H1 (cell line): ENCODE data around the gene TMEM150A. TPM values are rescaled to one million over a fixed set of nuclear protein-coding genes. Genes with fewer than 3 reads are reported as not detected.

ENCODE experiments used
- CTCF ChIA-PET: fragments of 300-600 bp; sonication (Branson Sonifier 250); formaldehyde crosslinking; loops from one replicate; lab custom pipeline; 2021; ENCODE audit not compliant: partially characterized antibody; lab: Charles Lee
- POLR2A ChIA-PET: fragments of 300-600 bp; sonication (Branson Sonifier 250); formaldehyde crosslinking; loops from one replicate; lab custom pipeline; 2021; ENCODE audit warnings: inconsistent platforms; ENCODE audit not compliant: partially characterized antibody; lab: Charles Lee
- DNase-seq, 2 experiments: peaks; one replicate each; pipeline versions ENCODE4 v3.0.0 to v3.0.0-alpha.2; 2010 to 2022; ENCODE audit warnings: low spot score in 2 of 2, low read depth in 1 of 2, mixed read lengths in 1 of 2
- FAIRE-seq: peaks from 2 replicates; lab custom pipeline; 2011; peaks lifted over from hg19 to GRCh38; lab: Jason Lieb, UNC
- H2AFZ ChIP-seq: 2 replicates; pipeline ENCODE4 v1.8.1; 2012; ENCODE audit warnings: low read length, inconsistent platforms
- H2AK5ac ChIP-seq: 2 replicates; pipeline ENCODE4 v1.6.1; 2013; ENCODE audit warnings: low read depth, low read length
- H2BK120ac ChIP-seq: replicated peaks from 2 replicates; pipeline ENCODE3; 2013; ENCODE audit warnings: low read depth, low read length, inconsistent platforms
- H2BK12ac ChIP-seq: 2 replicates; pipeline ENCODE4 v1.6.1; 2013; ENCODE audit warnings: low read depth, low read length
- H2BK15ac ChIP-seq: 2 replicates; pipeline ENCODE4 v1.6.1; 2013; ENCODE audit warnings: low read length
- H2BK20ac ChIP-seq: 2 replicates; pipeline ENCODE4 v1.6.1; 2013; ENCODE audit warnings: low read length
- H2BK5ac ChIP-seq: 2 replicates; pipeline ENCODE4 v1.6.1; 2013; ENCODE audit warnings: low read depth, low read length
- H3K14ac ChIP-seq: 2 replicates; pipeline ENCODE4 v1.6.1; 2013; ENCODE audit warnings: inconsistent platforms; ENCODE audit not compliant: insufficient read length
- H3K18ac ChIP-seq: 2 replicates; pipeline ENCODE4 v1.6.1; 2013; ENCODE audit warnings: low read length; ENCODE audit errors: extremely low read depth
- H3K23ac ChIP-seq: 2 replicates; pipeline ENCODE4 v1.6.1; 2013; ENCODE audit warnings: inconsistent platforms; ENCODE audit not compliant: insufficient read length
- H3K23me2 ChIP-seq: 2 replicates; pipeline ENCODE4 v1.6.1; 2013; ENCODE audit warnings: low read depth, low read length
- H3K27ac ChIP-seq: 2 replicates; pipeline ENCODE4 v1.6.1; 2011; ENCODE audit warnings: low read depth, low read length, inconsistent platforms
- H3K27me3 ChIP-seq, 4 experiments: replicated peaks in 1 of 4; 1 replicate in 1 of 4; 2 replicates in 3 of 4; pipeline versions ENCODE4 v1.6.1 to v1.8.1; 2011 to 2013; ENCODE audit warnings: low read length in 3 of 4, mild to moderate bottlenecking in 3 of 4, inconsistent platforms in 2 of 4, mixed read lengths in 2 of 4, moderate library complexity in 1 of 4; ENCODE audit not compliant: control insufficient read depth in 3 of 4, insufficient read depth in 3 of 4; ENCODE audit errors: extremely low read depth in 1 of 4
- H3K36me3 ChIP-seq, 4 experiments: 2 replicates each; pipeline versions ENCODE4 v1.6.1 to v1.8.1; 2011 to 2013; ENCODE audit warnings: mild to moderate bottlenecking in 4 of 4, low read length in 3 of 4, moderate library complexity in 2 of 4, control low read depth in 1 of 4, inconsistent platforms in 1 of 4; ENCODE audit not compliant: insufficient read depth in 4 of 4, control insufficient read depth in 2 of 4
- H3K4ac ChIP-seq: replicated peaks from 2 replicates; pipeline ENCODE3; 2013; ENCODE audit warnings: low read length, low read depth, mixed read lengths, inconsistent platforms; ENCODE audit not compliant: insufficient read length
- H3K4me1 ChIP-seq, 4 experiments: replicated peaks in 1 of 4; 1 replicate in 1 of 4; 2 replicates in 3 of 4; pipeline versions ENCODE4 v1.6.1 to v1.8.1; 2011 to 2013; ENCODE audit warnings: low read length in 3 of 4, inconsistent platforms in 2 of 4, mixed read lengths in 1 of 4; ENCODE audit not compliant: insufficient read depth in 4 of 4, control insufficient read depth in 3 of 4
- H3K4me2 ChIP-seq, 2 experiments: 2 replicates each; pipeline versions ENCODE4 v1.6.1 to v1.8.1; 2011 to 2013; ENCODE audit warnings: low read depth in 2 of 2, low read length in 2 of 2, control low read depth in 1 of 2, inconsistent platforms in 1 of 2, mild to moderate bottlenecking in 1 of 2; ENCODE audit not compliant: insufficient read depth in 1 of 2
- H3K4me3 ChIP-seq, 4 experiments: fragments of 200-600, 300-600 bp in 1 of 4; sonication (generic), shearing (Covaris generic), sonication (Bioruptor Twin) in 1 of 4; 2 replicates each; pipeline versions ENCODE4 v1.5.1 to v1.8.1; 2011 to 2016; ENCODE audit warnings: low read length in 4 of 4, low read depth in 3 of 4, control low read depth in 2 of 4, inconsistent platforms in 2 of 4, mild to moderate bottlenecking in 2 of 4, mixed read lengths in 1 of 4, moderate library complexity in 1 of 4; ENCODE audit not compliant: insufficient read depth in 2 of 4; ENCODE audit errors: extremely low read depth in 1 of 4
- H3K56ac ChIP-seq: replicated peaks from 2 replicates; pipeline ENCODE3; 2013; ENCODE audit warnings: low read depth, mild to moderate bottlenecking, mixed read lengths, low read length, inconsistent platforms; ENCODE audit not compliant: insufficient read length
- H3K79me1 ChIP-seq: 2 replicates; pipeline ENCODE4 v1.6.1; 2013; ENCODE audit warnings: low read depth, low read length, control low read depth
- H3K79me2 ChIP-seq, 2 experiments: 2 replicates each; pipeline versions ENCODE4 v1.6.1 to v1.8.1; 2012 to 2013; ENCODE audit warnings: low read length in 2 of 2, mild to moderate bottlenecking in 2 of 2, inconsistent platforms in 1 of 2; ENCODE audit not compliant: insufficient read depth in 2 of 2, control insufficient read depth in 1 of 2
- H3K9ac ChIP-seq, 4 experiments: replicated peaks in 1 of 4; 1 replicate in 1 of 4; 2 replicates in 3 of 4; pipeline versions ENCODE4 v1.6.1 to v1.8.1; 2011 to 2013; ENCODE audit warnings: low read depth in 3 of 4, low read length in 3 of 4, control low read depth in 2 of 4, mild to moderate bottlenecking in 2 of 4, moderate library complexity in 2 of 4, inconsistent platforms in 1 of 4; ENCODE audit errors: extremely low read depth in 1 of 4
- H3K9me3 ChIP-seq, 2 experiments: 2 replicates each; pipeline versions ENCODE4 v1.6.1 to v1.8.1; 2012 to 2013; ENCODE audit warnings: mild to moderate bottlenecking in 2 of 2, moderate library complexity in 2 of 2, control low read depth in 1 of 2, inconsistent platforms in 1 of 2, low read depth in 1 of 2, low read length in 1 of 2, mixed read lengths in 1 of 2; ENCODE audit not compliant: insufficient read depth in 2 of 2
- H4K20me1 ChIP-seq, 2 experiments: replicated peaks in 1 of 2; 2 replicates each; pipeline versions ENCODE3 to v1.8.1; 2011 to 2013; ENCODE audit warnings: inconsistent platforms in 2 of 2, low read length in 2 of 2, mild to moderate bottlenecking in 1 of 2; ENCODE audit not compliant: insufficient read depth in 2 of 2, control insufficient read depth in 1 of 2
- H4K5ac ChIP-seq: 2 replicates; pipeline ENCODE4 v1.6.1; 2013; ENCODE audit warnings: low read length, low read depth, mixed read lengths, inconsistent platforms; ENCODE audit not compliant: insufficient read length
- H4K8ac ChIP-seq: 2 replicates; pipeline ENCODE4 v1.8.0; 2013; ENCODE audit warnings: mild to moderate bottlenecking, moderate library complexity, low read length, inconsistent platforms; ENCODE audit not compliant: insufficient read depth; ENCODE audit errors: extremely low read depth
- H4K91ac ChIP-seq: replicated peaks from 2 replicates; pipeline ENCODE3; 2013; ENCODE audit warnings: low read length, mixed read lengths, inconsistent platforms; ENCODE audit not compliant: insufficient read length
- ASH2L ChIP-seq: fragments of 200-600, 300-600 bp; sonication (generic); IDR thresholded peaks from one replicate; pipeline ENCODE4 v1.7.1; 2017; ENCODE audit warnings: low read length
- ATF2 ChIP-seq: IDR thresholded peaks from 2 replicates; pipeline ENCODE4 v1.6.1; 2012; ENCODE audit warnings: low read length, inconsistent platforms
- EZH2 ChIP-seq: fragments of 200-600 bp; sonication (generic); IDR thresholded peaks from 2 replicates; pipeline ENCODE4 v1.7.1; 2012; ENCODE audit warnings: low read depth, mild to moderate bottlenecking, moderate library complexity, low read length, inconsistent platforms; ENCODE audit not compliant: severe bottlenecking
- GABPA ChIP-seq: IDR thresholded peaks from 2 replicates; pipeline ENCODE4 v1.6.1; 2011; ENCODE audit warnings: mild to moderate bottlenecking, low read length, moderate library complexity, borderline replicate concordance; ENCODE audit not compliant: insufficient read depth
- HDAC6 ChIP-seq: IDR thresholded peaks from one replicate; pipeline ENCODE4 v1.7.1; 2012; ENCODE audit warnings: low read depth, mild to moderate bottlenecking, inconsistent platforms, low read length, moderate library complexity
- KDM4A ChIP-seq: IDR thresholded peaks from one replicate; pipeline ENCODE4 v1.7.1; 2012; ENCODE audit warnings: low read depth, mild to moderate bottlenecking, moderate library complexity, low read length, inconsistent platforms; ENCODE audit not compliant: severe bottlenecking
- SUZ12 ChIP-seq: fragments of 200-600 bp; sonication (generic); IDR thresholded peaks from 2 replicates; pipeline ENCODE4 v1.6.1; 2012; ENCODE audit warnings: mild to moderate bottlenecking, inconsistent platforms, low read length, moderate library complexity, mixed read lengths
- TBP ChIP-seq: IDR thresholded peaks from 2 replicates; pipeline ENCODE4 v1.6.1; 2011; ENCODE audit warnings: low read depth, low read length, improper control_type of control experiment
- USF2 ChIP-seq: IDR thresholded peaks from 2 replicates; pipeline ENCODE4 v1.6.1; 2011; ENCODE audit warnings: low read length, improper control_type of control experiment
- WGBS, 2 experiments: shearing (Covaris generic) in 1 of 2; methylation state at CpG; one replicate each; pipeline versions ENCODE4 v1.1.6 to v1.1.7; 2013 to 2015; ENCODE audit warnings: low lambda C conversion rate in 2 of 2, mixed read lengths in 2 of 2, inconsistent platforms in 1 of 2, low coverage in 1 of 2, missing lambda C conversion rate in 1 of 2; ENCODE audit not compliant: insufficient replicate concordance in 2 of 2, insufficient coverage in 1 of 2, insufficient read length in 1 of 2; ENCODE audit errors: extremely low coverage in 1 of 2, missing lambda C conversion rate in 1 of 2; 5-methylcytosine and 5-hydroxymethylcytosine counted together
- polyA plus RNA-seq, 7 experiments: library from polyadenylated mRNA; depleted of rRNA in 3 of 7; stranded (reverse) in 5 of 7; unstranded in 2 of 7; fragments of >200 nt in 5 of 7; fragments of 200-250 nt in 2 of 7; gene quantifications; 1 replicate in 5 of 7; 2 replicates in 1 of 7; 4 replicates in 1 of 7; pipeline versions ENCODE4 v1.2.1 to v1.2.3, GENCODE V29; 2011 to 2013; ENCODE audit warnings: missing spikeins in 2 of 7, mixed read lengths in 2 of 7
- total RNA-seq: library from RNA; stranded (reverse); fragmentation: NEBNext Ultra II Directional; extraction: Animal tissue kit (Norgen Biotek cat#: 25700); gene quantifications from 2 replicates; pipeline ENCODE4 v1.2.1, GENCODE V29; 2021

TMEM150A gene
- total and polyA plus RNA-seq, 2 of the 8 experiments (the other 6 are each of a cell fraction or from before 2014, with no cell fraction given) = 19.8 to 29.9 TPM

DNA sequence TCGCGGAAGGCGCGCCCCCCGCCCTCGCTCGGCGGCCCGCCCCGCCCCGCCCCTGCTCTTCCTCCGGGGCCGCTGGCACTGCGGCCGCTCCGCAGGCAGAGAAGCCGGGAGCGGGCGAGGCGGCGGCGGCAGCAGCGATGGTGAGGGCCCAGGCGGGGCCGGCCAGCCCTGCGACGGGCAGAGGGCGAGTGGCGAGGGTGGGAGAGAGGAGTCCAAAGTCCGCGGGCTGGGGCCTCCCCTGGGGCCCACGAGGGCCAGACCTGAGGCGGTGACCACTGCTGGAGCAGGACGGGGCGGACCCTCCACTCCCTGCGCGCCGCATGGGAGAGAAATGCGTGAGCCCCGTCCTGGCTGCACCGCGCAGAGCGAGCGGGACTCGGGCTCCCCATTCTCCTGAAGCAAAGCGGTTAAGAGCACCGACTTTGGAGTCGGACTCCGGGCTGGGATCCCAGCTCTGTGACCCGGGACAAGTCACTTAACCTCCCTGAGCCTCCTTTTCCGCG, 18.1 kb downstream of the TMEM150A start, which contains the start of gene VAMP5:
TSS of gene VAMP5 (plus strand) at position 78 of the 503 bp plus-strand sequence. CDS start at position 138, 60 bp downstream.
- Histone ChIP-seq H3K4ac (no peak within 1 kb of the TSS), H3K79me2 (no peaks in the 10 kb centered on the region), H3K27ac (no peak within 1 kb of the TSS), H3K23ac (no peak within 1 kb of the TSS), H3K4me2 (peak within 1 kb of the TSS; percentile 67 to 89), H2BK120ac (no peak within 1 kb of the TSS), H4K20me1 (no peaks in the 10 kb centered on the region), H3K9ac (peak within 1 kb of the TSS in 1 of 4 experiments; percentile 19; a peak in 1 of 7 replicates), H4K8ac (no peak within 1 kb of the TSS), H2BK20ac (no peak within 1 kb of the TSS), H3K36me3 (no peaks in the 10 kb centered on the region), H4K5ac (no peak within 1 kb of the TSS), H2AK5ac (no peak within 1 kb of the TSS), H3K56ac (no peak within 1 kb of the TSS), H2BK5ac (peak within 1 kb of the TSS; percentile 19; the same call in 1 of the 2 replicates), H4K91ac (no peak within 1 kb of the TSS), H3K27me3 (peaks cover 8 to 34% (median 21%) of the 10 kb centered on the region in 4 experiments; a peak in 6 of 7 replicates), H3K9me3 (no peaks in the 10 kb centered on the region), H3K4me3 (peak within 1 kb of the TSS; percentile 23 to 64 (median 52)), H3K23me2 (peaks cover 5% of the 10 kb centered on the region; the same call in 1 of the 2 replicates), H2AFZ (peak within 1 kb of the TSS; percentile 66), H3K4me1 (peaks cover 0 to 14% (median 4%) of the 10 kb centered on the region in 4 experiments; a peak in 5 of 7 replicates), H2BK15ac (peak within 1 kb of the TSS; percentile 65; the same call in 1 of the 2 replicates), H3K18ac (no peak within 1 kb of the TSS), H3K79me1 (no peaks in the 10 kb centered on the region; the same call in 1 of the 2 replicates), H2BK12ac (no peak within 1 kb of the TSS; the same call in 1 of the 2 replicates), H3K14ac (no peak within 1 kb of the TSS)
- DNase-seq (peak in 1 of 2 experiments; percentile 64), FAIRE-seq (no peak)
- ChIA-PET CTCF (interaction anchor here (0.9 kb wide), 1 partner anchor 15 kb away, joined by 5 read pairs; no protein-coding TSS in a partner anchor), POLR2A (interaction anchor here (1.0 to 2.0 kb wide), 5 partner anchors 8 to 27 kb away, joined by 3 to 15 read pairs (median 4); partner anchors contain the start of genes C2orf68, RNF181 and TMEM150A)
- 6% methylated on average over 31 of the region's 52 CpGs; no CpG with 5 or more reads in 1 of the 2 experiments for WGBS, 2 experiments
- TF ChIP-seq SUZ12 = 0 out of 2 replicates have a peak, but pooled peaks have one; percentile 62
- peak; percentile 70 for TF ChIP-seq KDM4A
- TF ChIP-seq EZH2 = peak; percentile 57
- no peak for TF ChIP-seq HDAC6
- no peak for TF ChIP-seq ATF2
- TF ChIP-seq ASH2L = peak; percentile 61
- TF ChIP-seq TBP = peak; percentile 47; the same call in 1 of the 2 replicates
- TF ChIP-seq USF2 = no peak
- 0 out of 2 replicates have a peak, but pooled peaks have one; percentile 12 for TF ChIP-seq GABPA
